Vein endothelial cell (primary cell): Measurements from ENCODE around the gene TNFAIP6. TPM values are rescaled to one million over a fixed set of nuclear protein-coding genes. Genes with fewer than 3 reads are reported as not detected.

ENCODE experiments used
- small RNA-seq: library from RNA; depleted of rRNA; stranded (forward); fragments of <200 nt; gene quantifications from one replicate; pipeline ENCODE3, GENCODE V24; 2012
- total RNA-seq: library from RNA; depleted of rRNA; stranded (reverse); fragments of >200 nt; gene quantifications from 2 replicates; pipeline ENCODE4 v1.2.3, GENCODE V29; 2012

The TNFAIP6 gene
- total RNA-seq: not detected in 2 replicates

DNA sequence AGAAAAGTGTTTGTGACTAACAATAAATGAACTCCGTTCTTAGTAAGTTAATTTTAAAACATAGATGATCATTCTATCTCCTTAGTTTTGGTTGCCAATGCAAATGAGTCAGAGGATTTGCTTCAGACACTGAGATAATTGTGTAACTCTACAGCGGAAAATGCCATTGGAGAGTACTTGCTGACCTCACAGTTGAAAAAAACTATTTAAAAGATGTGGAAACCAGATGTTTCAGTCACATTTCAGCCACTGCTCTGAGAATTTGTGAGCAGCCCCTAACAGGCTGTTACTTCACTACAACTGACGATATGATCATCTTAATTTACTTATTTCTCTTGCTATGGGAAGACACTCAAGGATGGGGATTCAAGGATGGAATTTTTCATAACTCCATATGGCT lies at the start of gene TNFAIP6:
Gene TNFAIP6, plus strand, starts transcription at position 234 of the 400 bp plus-strand sequence. Its CDS starts 75 bp downstream, at position 309.

GRCh38 chr2:151409601-151410484 lies 52.5 kb downstream of the TNFAIP6 start, which contains the start of gene RIF1:
Gene RIF1 (plus strand): TSS chr2:151409902. CDS start chr2:151410424, 522 bp downstream.

Small RNA genes lying within 50 kb of the gene (small RNA-seq; reads per million reads assigned to genes)
- gene MIR4773-1: not detected
- 0.08 reads per million for gene RN7SL124P

Other genes starting within 250 kb of the TNFAIP6 start
- 2.6 and 3.7 TPM in 2 replicates for gene RBM43, start 95.7 kb upstream of the TNFAIP6 start, total RNA-seq
- 6.9 and 10.9 TPM in 2 replicates for gene NMI, start 67.9 kb upstream of the TNFAIP6 start, total RNA-seq
- 40.5 and 51.2 TPM in 2 replicates for gene RIF1, start 52.3 kb downstream of the TNFAIP6 start, total RNA-seq